ENCODE results near the gene GALNT18.

DNA sequence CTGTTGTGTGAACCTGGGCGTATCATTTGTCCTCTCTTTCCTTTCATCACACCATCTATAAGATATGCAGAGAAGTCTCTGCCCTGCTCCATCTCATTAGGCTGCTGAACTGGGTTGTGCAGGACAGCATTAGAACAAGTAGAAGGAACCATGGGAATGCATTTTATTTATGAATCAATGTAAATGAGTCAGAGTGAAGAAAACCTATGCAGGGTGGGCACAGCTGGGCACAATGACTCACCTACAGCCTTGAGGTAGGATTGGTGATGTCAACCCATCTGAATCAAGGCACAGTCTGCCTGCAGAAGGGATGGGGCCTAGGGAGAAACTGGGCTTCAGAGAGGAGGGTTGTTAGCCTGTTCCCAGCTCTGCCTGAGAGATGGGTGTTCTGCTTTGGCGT, 392.2 kb downstream of the GALNT18 start:
- no peak for TF ChIP-seq EP300 (IDR thresholded peaks at IDR 0.05)
- no peak for TF ChIP-seq POLR2A (IDR thresholded peaks at IDR 0.05)
- TF ChIP-seq, protein P1, sequence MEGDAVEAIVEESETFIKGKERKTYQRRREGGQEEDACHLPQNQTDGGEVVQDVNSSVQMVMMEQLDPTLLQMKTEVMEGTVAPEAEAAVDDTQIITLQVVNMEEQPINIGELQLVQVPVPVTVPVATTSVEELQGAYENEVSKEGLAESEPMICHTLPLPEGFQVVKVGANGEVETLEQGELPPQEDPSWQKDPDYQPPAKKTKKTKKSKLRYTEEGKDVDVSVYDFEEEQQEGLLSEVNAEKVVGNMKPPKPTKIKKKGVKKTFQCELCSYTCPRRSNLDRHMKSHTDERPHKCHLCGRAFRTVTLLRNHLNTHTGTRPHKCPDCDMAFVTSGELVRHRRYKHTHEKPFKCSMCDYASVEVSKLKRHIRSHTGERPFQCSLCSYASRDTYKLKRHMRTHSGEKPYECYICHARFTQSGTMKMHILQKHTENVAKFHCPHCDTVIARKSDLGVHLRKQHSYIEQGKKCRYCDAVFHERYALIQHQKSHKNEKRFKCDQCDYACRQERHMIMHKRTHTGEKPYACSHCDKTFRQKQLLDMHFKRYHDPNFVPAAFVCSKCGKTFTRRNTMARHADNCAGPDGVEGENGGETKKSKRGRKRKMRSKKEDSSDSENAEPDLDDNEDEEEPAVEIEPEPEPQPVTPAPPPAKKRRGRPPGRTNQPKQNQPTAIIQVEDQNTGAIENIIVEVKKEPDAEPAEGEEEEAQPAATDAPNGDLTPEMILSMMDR (IDR thresholded peaks at IDR 0.05): no peak

Data from ovary (tissue), 3 donors.